Measurements from ENCODE around the gene TELO2. TPM values are rescaled to one million over a fixed set of nuclear protein-coding genes. Genes with fewer than 3 reads are reported as not detected.
"Not testable (repeated sequence)": the region's sequence is repeated elsewhere in the genome, so short reads cannot be mapped to it uniquely, and the experiment has no call there.

Gene TELO2
- polyA plus RNA-seq, 1 donor = 36.9 TPM

GRCh38 chr16:1458336-1458976 lies 34.7 kb upstream of the TELO2 start:
- no peak for DNase-seq

GRCh38 chr16:1458977-1459341 lies 34.2 kb upstream of the TELO2 start:
- DNase-seq = no peak

- no peak for DNase-seq
Measured at GRCh38 chr16:1459967-1460366, 33.2 kb upstream of the TELO2 start.

- no peak for DNase-seq
Measured at GRCh38 chr16:1460602-1461138, 32.5 kb upstream of the TELO2 start.

- DNase-seq = no peak
Measured at GRCh38 chr16:1461146-1461545, 32.0 kb upstream of the TELO2 start.

GRCh38 chr16:1464196-1464893 lies 28.8 kb upstream of the TELO2 start:
- DNase-seq = no peak

- no peak for DNase-seq
Measured at GRCh38 chr16:1464894-1465566, 28.1 kb upstream of the TELO2 start.

- DNase-seq = no peak
Measured at GRCh38 chr16:1465567-1465915, 27.6 kb upstream of the TELO2 start.

GRCh38 chr16:1466054-1466453 lies 27.1 kb upstream of the TELO2 start:
- DNase-seq = no peak

GRCh38 chr16:1466968-1467521 lies 26.1 kb upstream of the TELO2 start:
- DNase-seq = no peak

GRCh38 chr16:1468426-1468810 lies 24.7 kb upstream of the TELO2 start:
- no peak for DNase-seq

- not testable (repeated sequence) for DNase-seq
Measured at GRCh38 chr16:1469141-1469540, 24.0 kb upstream of the TELO2 start.

- DNase-seq = no peak
Measured at GRCh38 chr16:1469693-1470201, 23.4 kb upstream of the TELO2 start.

- DNase-seq = no peak
Measured at GRCh38 chr16:1470481-1471251, 22.5 kb upstream of the TELO2 start.

GRCh38 chr16:1471569-1472194 lies 21.5 kb upstream of the TELO2 start:
- DNase-seq = no peak

GRCh38 chr16:1472974-1473373 lies 20.2 kb upstream of the TELO2 start:
- no peak for DNase-seq

- no peak for DNase-seq
Measured at GRCh38 chr16:1474082-1474795, 18.9 kb upstream of the TELO2 start.

GRCh38 chr16:1474796-1475551 lies 18.2 kb upstream of the TELO2 start, which contains the start of gene CLCN7:
Gene CLCN7, minus strand, starts transcription at chr16:1475028. Its CDS starts 54 bp downstream, at chr16:1474974.
- DNase-seq = peak; percentile 93

- DNase-seq = no peak
Measured at GRCh38 chr16:1475552-1476114, 17.5 kb upstream of the TELO2 start.

GRCh38 chr16:1477033-1477432 lies 16.1 kb upstream of the TELO2 start:
- no peak for DNase-seq

Measured in hindlimb muscle (tissue), 1 donor.